Neural progenitor cell (in vitro differentiated cells): ENCODE measurements around the gene ANKDD1A.

Source experiments
- CTCF ChIP-seq: fragments of 200-600 bp; sonication (generic); IDR thresholded peaks from 2 replicates; pipeline ENCODE4 v1.5.1; 2017; ENCODE audit warnings: antibody characterized with exemption, mild to moderate bottlenecking
- EZH2 ChIP-seq: fragments of 200-600 bp; sonication (generic); IDR thresholded peaks from 2 replicates; pipeline ENCODE4 v1.6.1; 2017; ENCODE audit warnings: antibody characterized with exemption, mild to moderate bottlenecking, moderate library complexity

GRCh38 chr15:64993290-64993689 is 81.6 kb downstream of the ANKDD1A start:
- TF ChIP-seq CTCF (no peak), EZH2 (no peak)
